Cerebellar nuclear complex (tissue), 1 donor: ENCODE data around the gene GNAL.
"Not testable (repeated sequence)": the region's sequence is repeated elsewhere in the genome, so short reads cannot be mapped to it uniquely, and the experiment has no call there.

Experiments
- DNase-seq, 2 experiments: peaks; one replicate each; lab custom pipeline; 2025; lab: John Stamatoyannopoulos, UW

The GNAL gene

DNA sequence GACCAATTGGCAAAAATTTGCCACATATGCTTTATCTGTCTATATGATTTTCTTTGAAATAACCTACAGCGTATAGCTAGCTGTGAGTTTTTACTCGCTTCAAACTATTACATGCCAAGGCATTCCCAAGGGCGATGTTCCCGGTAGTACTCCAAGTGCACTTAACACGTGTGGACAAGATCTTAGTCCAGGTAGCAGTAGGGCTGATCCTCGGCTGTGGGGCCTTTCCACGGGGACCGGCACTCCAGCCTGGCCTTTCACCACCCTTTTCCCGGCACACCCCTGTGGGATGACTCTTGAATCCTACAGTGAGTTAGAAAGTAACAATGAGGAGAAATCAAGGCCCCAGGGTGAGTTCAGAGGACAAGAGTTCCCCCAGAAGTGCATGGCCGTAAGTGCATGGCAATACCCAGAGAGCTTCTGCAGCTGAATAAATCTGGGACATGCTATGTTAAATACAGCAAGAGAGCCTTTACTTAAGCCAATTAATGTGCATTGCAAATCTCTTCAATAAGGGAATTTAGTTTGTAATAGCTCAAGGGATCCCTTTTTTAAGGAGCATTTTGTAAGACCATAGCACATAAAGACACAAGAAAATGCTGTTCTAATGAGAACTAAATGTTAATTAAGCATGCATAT is 188.6 kb downstream of the GNAL start:
- no peak for DNase-seq

DNA sequence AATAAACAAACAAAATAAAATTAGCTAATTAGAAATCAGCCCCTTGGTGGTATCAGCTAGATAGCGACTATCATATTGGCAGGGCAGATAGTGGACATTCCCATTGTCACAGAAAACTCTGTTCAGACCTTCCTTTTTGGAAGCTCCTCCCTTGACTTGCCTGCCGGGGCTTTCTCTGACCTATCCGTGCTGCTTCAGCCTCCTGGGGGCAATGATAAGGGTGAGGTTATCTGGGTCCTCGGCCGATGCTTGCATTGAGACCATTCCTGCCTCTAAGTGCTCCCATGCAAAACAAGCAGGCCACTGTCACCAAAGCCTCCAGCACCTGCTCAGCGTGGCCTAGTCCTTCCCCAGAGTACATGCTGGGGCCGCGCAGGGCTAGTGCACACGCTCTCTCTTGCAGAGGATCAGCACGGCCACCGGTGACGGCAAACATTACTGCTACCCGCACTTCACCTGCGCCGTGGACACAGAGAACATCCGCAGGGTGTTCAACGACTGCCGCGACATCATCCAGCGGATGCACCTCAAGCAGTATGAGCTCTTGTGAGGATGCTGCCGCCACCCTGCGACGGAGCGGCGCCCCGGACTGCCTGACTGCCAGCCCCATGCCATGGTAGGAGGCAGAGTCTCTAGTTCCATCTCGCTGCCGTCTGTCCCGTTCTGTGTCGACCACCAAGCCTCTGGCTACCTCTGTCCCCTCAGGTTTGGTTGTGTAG is 191.7 kb downstream of the GNAL start:
- no peak for DNase-seq

DNA sequence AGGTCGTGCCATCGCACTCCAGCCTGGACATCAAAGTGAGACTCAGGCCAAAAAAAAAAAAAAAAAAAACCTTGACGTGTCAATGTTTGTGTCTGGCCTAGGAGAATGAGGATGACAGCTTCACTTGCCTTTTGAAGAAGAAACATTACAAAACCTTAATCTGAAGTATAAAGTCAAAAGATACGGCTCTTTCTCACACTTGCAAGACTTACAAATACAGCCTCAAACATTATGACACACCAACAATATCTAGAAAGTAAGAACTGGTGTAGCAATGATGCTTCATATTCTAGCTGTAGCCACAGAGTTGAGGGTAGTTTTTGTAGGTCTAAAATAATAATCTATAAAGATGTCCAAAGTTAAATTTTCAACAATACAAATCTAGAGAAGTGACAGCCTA is 193.6 kb downstream of the GNAL start:
- no peak for DNase-seq

DNA sequence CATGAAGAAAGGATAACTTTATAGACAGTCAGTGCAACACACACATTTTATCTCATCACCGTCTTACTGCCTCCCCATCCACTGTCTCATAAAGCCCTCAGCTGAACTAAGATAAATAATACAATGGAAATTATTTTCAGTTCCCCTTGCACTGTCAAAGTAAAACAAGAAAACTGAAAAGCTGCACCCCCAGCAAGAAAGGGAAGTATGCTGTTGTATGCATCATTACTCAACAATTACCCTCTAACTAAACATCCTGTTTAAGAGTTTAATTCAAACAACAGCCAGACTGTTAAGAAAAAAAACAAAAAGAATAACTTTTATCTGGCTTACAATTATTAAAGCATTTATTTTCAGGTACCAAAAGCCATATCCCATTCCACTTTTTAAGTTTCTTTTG is 194.1 kb downstream of the GNAL start:
- no peak for DNase-seq

DNA sequence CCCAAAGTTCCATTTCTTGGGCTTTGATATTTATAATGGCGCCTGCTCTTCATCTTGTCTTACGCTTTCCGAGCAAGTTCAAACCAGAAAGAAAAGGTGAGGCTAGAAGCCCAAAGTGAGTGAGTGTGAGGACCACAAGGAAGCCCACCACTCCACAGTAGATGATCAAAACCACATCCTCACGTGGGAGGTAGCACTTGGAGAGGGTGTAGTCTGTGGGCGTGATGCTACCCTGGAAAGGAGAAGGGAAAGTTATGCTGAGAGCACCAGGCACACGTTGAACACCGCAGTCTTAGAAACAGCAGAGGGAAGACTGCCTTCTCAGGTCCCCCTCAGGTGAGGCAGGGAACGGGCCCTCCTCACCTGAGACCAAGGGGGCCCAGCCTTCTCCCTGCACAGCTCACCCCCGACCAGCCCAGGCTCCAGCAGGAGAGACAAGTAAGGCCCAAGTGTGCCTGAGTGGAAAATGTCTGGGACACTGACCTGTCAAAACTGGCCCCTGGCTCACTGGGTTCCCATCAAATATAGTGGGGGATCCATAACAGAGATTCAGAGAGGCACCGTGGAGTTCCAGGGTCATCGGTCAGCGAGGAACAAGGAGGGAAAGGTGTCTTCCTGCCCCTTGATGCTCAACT is 195.4 kb downstream of the GNAL start:
- DNase-seq: no peak

DNA sequence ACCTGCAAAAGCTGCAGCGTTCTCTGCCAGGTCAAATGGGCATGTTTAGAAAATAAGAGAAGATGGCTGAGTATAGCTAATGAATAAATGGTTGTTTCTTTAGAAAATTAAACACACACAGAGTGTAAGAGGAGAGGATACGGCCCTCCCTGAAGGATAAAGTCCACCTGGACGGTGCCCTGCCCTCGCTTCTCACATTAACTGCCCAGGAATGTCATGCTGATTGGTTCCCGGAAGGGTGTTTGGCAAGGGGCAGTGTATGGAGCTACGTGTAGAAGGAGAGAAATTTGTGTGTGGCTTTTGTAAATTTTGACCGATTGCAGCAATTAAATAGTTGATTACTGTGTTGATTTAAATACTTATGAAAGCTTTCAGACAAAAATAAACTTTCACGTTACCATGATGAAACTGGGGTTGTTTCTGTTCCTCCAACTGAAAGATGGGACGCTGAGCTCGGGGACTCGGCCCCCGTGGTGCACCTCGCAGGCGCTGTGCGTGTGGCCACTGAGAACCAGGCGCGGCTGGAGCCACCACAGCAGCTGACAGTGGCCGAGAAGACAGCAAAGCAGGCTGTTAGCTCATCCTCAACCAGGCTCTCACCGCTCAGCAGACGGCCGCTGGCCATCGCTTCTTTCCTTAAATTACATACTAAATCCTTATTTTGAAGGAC is 196.3 kb downstream of the GNAL start:
- DNase-seq: no peak

DNA sequence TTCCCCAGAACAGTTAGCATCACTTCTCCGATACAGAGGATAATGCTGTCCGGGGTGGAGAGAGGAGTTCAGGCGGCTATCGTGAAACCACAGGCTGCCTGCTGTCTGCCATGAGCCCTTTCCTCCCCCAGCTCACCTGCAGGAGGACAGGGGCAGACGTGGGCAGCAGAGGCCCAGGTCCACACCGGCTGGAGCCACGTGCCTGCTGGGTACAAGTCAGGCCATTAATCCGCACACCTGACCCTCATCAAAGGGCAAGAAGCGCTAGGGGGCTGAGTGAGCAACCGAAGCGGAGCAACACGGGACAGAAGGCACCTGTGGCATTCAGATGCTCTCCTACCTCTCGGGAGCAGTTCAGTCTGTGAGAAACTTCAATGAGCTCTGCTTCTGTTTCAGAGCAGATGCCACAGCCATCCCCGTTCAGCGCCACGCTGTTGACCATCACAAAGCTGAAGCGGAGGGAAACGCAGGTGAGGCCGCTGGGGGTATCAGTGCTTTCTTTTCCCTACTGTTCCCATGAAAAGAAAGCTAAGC is 197.6 kb downstream of the GNAL start:
- no peak for DNase-seq

DNA sequence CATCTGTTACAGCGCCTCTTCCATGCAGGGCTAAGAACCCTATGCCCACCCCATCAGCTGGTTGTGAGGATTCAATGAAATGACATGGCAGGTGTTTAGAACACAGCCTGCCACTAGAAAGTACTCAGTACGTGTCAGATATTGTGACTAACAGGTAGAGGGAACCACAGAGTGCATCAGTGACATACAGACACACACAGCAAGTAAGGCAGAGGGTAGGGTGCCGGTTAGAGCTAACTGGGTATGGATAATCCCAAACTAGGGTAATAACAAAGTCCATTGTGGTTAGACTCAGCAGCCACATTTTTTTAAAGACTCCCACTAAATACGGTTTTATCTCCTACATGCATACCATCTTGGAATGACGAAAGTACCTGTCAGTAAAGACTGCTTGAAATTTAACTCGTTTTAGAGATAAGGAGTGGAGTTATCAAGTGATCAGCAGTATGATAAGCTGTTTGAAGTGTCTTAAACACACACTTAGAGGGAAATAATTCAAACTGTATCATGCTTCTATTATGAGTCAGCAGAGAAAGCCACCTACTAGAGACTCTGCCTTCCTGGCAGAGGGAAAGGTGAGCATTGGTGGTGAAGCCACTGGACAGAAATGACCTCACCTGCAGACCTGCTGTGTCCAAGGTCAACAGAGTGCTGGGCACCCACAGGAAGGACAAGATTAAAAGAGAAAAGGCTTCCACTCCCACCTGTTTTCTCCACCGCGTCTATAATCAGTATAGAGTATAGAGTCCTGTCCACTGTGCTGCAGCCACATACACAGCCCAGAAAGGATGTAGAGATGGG is 198.5 kb downstream of the GNAL start:
- DNase-seq: no peak

DNA sequence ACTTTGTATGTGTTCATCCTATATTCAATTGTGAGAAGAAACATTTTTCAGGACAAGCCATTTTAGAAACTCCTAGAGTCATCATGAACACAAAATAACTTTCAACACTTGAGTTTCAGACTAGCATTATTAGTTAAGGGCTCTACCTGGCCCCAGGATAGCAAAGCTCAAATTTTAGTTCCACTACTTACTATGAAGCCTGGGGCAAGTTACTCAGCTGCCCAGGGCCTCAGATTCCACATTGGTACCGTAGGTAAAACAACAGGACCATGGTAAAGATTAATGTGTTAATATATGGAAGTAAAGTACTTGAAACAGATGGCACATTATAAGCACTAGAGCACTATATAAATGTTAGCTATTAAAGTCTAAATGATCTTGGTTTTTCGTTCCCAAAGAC is 199.7 kb downstream of the GNAL start:
- no peak for DNase-seq

DNA sequence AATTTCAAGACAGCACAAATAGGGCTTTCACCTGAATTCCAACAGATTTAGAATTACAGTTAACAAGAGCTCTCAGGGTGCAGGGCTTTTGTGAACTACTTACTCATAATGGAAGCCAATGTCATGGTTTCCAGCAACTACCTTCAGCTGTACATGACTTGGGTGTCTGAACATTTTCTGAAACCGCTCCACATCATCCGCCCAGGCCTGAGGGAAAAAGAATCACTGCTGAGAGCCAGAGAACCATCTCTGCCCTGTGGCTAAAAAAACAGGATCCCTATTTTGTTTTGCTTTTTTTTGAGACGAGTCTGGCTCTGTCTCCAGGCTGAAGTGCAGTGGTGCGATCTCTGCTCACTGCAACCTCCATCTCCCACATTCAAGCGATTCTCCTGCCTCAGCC is 200.2 kb downstream of the GNAL start:
- no peak for DNase-seq

DNA sequence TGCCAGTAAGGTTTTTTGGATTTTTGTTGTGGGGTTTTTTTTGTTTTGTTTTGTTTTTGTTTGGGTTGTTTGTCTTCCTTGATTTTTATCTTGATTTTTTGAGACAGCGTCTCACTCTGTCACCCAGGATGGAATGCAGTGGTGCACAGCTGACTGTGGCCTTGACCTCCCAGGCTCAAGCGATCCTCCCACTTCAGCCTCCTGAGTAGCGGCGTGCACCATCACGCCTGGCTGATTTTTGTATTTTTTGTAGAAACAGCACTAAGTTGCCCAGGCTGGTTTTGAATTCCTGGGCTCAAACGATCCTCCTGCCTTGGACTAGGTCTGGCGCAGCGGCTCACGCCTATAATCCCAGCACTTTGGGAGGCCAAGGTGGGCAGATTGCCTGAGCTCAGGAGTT is 202.7 kb downstream of the GNAL start:
- DNase-seq: no peak

DNA sequence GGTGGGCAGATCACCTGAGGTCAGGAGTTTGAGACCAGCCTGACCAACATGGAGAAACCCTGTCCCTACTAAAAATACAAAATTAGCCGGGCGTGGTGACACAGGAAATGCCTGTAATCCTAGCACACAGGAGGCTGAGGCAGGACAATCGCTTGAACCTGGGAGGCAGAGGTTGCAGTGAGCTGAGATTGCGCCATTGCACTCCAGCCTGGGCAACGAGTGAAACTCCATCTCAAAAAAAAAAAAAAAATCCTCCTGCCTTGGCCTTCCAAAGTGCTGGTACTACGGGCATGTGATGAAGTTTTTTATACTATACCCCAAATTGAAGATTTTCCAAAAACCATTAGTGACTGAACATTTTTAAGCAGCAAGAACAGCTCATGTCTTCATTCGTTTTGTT is 203.4 kb downstream of the GNAL start:
- not testable (repeated sequence) for DNase-seq

DNA sequence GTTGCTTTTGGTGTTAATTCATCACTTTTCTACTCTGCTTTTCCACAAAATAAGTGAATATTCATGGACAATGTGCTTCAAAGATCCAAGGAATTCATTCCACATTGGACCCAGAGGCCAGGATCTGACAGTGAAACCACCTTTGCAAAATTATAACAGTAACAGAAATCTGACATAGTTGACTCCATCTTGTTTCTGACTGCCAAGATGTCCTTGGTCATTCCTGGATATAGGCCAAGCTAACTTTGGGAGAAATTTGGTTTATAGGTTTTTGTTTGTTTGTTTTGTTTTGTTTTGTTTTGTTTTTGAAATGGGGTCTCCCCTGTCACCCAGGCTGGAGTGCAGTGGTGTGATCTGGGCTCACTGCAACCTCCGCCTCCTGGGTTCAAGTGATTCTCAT is 208.7 kb downstream of the GNAL start:
- no peak for DNase-seq

DNA sequence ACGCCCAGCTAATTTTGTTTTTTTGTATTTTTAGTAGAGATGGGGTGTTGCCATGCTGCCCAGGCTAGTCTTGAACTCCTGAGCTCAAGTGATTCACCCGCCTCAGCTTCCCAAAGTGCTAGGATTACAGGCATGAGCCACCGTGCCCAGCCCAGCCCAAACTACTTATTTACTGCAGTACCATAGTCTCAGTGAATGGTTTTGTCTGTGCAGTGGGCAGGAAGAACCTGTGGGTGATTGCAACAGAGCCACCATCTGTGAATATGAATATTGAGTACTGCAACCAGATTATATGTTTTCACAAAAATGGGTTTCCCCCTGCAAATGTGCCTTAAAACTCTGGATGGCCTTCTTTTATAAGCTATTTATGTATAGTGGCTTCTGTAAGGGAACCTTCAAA is 210.0 kb downstream of the GNAL start:
- no peak for DNase-seq

DNA sequence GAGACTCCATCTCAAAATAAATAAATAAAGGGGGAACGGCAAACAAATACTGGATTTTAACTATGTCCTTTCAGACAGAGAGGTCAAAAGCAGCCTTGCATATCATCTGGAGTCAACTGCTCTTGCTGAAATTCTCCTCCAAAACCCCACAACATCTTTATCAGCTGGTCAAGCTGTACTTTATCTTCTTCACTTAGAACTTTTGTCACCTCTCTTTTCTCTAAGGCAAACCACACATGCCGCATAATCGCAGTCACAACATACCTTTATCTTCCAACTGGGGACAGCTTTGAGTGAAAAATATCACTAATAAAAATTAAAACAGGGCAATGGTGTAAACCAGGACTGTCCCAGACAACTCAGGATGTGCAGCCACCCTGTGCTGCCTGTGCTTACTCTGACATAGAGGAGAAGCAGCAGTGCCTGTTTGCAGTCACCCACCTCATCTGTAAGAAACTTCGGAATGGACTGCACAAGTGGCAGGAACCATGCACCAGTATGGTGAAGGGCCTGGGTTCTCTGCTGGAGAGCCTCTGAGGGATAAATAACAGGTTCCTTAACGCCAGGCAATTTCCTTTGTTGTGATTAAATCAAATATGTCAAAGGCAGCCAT is 212.9 kb downstream of the GNAL start:
- no peak for DNase-seq

DNA sequence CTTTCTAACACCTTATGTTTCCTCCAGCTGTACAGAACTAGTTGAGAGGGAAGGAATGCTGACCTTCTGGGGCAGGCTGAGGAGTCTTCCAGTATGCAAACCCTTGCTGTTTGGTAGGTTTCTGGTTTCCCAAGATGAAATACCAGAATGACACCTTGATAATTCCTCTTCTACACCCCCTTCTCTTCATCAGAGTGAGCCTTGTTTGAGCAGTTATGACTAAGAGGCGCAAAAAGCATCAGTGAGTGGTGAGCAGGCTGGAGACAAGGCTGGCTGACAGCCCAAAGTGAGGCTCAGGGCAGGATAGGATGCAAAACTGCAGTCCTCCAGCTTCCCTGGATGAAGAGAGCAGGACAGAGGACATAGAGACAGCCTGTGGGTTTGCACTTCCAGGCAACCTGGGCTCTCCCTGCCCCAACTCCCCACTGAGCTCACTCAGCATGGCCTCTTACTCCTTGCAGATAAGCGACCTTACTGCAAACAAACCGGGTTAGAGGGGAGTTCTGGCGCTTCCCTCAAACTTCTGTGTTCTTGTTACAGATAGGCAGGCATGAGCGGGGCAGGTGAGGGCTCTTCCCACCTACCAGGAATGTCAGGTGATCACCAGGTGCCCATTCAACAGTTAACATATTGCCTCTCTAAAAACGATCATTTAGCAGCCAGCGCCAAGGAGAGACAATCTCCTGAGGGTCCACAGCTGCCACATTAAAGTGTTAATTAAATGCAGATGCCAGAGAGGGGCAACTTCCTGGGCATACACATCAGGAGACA is 213.6 kb downstream of the GNAL start:
- no peak for DNase-seq

DNA sequence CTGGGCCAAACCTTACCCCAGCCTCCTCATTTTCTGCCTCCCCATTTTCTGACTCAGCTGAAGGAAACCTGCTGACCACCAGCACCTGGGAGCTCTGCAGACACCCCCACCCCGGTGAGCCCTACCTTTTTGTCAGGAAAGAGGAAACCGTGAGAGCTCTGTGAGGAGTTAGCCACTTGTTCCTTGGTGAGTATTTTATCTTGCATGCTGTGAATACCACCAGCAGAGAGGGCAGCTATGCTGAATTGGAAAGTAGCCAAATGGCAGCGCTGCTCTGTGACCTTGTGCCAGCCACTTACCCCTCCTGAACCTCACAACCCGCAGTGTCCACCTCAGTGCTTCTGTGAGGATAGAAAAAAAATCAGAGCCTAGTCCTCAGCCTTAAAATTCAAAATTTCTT is 216.5 kb downstream of the GNAL start:
- DNase-seq: no peak

DNA sequence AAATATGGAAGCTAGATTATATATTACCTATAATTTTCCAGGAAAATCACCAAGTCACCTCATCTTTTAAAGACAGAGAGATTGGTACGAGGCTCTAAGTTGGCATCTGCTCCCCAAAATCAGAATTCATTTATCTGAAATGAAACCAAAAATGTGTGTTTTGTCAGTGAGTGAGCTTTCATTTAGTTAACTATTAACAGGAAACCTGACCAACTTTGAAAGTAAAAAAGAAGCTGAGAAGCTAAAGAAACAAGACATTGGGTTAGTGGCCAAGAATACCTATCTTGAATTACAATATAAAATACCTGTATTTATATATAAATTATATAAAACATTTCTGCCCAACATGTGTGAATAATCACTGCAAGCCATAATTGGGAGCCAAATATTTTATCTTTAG is 217.1 kb downstream of the GNAL start:
- no peak for DNase-seq

DNA sequence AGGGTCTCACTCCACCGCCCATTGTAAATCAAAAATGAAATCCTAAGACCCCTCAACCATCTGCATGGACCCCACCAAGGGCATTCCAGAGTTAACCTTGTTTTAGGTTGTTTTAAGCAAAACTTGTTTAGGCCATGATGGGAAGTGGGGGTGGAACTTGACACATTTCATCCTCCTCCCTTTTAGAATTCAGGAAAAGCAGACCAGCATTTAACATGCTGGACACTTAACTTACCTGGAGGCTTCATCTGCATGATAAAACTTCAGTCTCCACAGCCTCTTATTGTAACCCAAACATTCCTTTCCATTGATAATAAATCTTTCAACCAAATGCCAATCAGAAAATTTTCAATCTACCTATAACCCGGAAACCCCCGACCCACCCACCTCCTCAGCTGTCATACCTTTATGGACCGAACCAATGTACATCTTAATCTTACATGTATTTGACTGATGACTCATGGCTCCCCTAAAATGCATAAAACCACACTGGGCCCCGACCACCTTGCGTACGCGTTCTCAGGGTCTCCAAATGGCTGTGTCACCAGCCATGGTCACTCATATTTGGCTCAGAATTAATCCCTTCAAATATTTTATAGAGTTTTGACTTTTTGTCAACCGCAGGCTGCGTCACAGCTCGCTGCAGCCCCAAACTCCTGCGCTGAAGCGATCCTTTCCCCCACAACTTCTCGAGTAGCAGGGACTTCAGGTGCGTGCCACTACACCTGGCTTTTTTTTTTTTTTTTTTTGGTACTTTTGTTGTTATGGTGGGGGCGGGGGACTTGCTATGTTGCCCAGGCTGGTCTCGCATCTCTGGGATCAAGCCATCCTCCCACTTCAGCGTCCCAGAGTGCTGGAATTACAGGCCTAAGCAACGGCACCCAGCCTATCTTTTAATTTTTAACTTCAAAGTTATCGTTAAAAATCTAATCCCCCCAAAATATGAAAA is 218.1 kb downstream of the GNAL start:
- DNase-seq: no peak
